Fibroblast of skin of left biceps (primary cell): ENCODE results near the gene SYCP3.

ENCODE experiments used
- DNase-seq, 2 experiments: peaks; one replicate each; pipeline ENCODE4 v3.0.0-alpha.2; 2013; ENCODE audit warnings: low read depth in 2 of 2

SYCP3 gene

GRCh38 chr12:101680240-101680639, 59.0 kb downstream of the SYCP3 start:
- DNase-seq: no peak
